ENCODE data around the gene HLA-DOA.

HLA-DOA gene

GRCh38 chr6:33017018-33017417 lies 7.6 kb upstream of the HLA-DOA start:
- peaks cover 35% of the 10 kb centered on the region for H3K27me3 ChIP-seq (replicated peaks; ENCODE audit: insufficient read depth, low read length)
- H3K4me3 ChIP-seq (ENCODE audit: low read length), result no peak overlapping the region
- H3K4me1 ChIP-seq (ENCODE audit: low read length), result 0 out of 2 replicates have a peak, but pooled peaks cover 4% of the 10 kb centered on the region
- no peak overlapping the region for H3K4me2 ChIP-seq (ENCODE audit: low read depth, low read length)
- H3K9me2 ChIP-seq (replicated peaks; ENCODE audit: insufficient read depth, low read length), result no peaks in the 10 kb centered on the region
- no peak for DNase-seq
- H3F3A ChIP-seq (ENCODE audit: insufficient read depth, low read length), result no peaks in the 10 kb centered on the region
- H3K36me3 ChIP-seq (replicated peaks; ENCODE audit: insufficient read depth, low read length), result no peaks in the 10 kb centered on the region
- H3K9me3 ChIP-seq (replicated peaks; ENCODE audit: insufficient read depth, low read length), result no peaks in the 10 kb centered on the region
- no peak overlapping the region for H2AFZ ChIP-seq (ENCODE audit: low read length)
- no peaks in the 10 kb centered on the region for H3K79me2 ChIP-seq (ENCODE audit: low read length)
- no peak overlapping the region for H3K9ac ChIP-seq (ENCODE audit: low read length)
- H4K20me1 ChIP-seq (ENCODE audit: insufficient read depth, low read length), result no peaks in the 10 kb centered on the region
- TF ChIP-seq, protein P1, sequence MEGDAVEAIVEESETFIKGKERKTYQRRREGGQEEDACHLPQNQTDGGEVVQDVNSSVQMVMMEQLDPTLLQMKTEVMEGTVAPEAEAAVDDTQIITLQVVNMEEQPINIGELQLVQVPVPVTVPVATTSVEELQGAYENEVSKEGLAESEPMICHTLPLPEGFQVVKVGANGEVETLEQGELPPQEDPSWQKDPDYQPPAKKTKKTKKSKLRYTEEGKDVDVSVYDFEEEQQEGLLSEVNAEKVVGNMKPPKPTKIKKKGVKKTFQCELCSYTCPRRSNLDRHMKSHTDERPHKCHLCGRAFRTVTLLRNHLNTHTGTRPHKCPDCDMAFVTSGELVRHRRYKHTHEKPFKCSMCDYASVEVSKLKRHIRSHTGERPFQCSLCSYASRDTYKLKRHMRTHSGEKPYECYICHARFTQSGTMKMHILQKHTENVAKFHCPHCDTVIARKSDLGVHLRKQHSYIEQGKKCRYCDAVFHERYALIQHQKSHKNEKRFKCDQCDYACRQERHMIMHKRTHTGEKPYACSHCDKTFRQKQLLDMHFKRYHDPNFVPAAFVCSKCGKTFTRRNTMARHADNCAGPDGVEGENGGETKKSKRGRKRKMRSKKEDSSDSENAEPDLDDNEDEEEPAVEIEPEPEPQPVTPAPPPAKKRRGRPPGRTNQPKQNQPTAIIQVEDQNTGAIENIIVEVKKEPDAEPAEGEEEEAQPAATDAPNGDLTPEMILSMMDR (IDR thresholded peaks at IDR 0.05; ENCODE audit: low read length), result no peak
- H3K27ac ChIP-seq (ENCODE audit: low read length), result no peak overlapping the region

- Histone ChIP-seq H3K9me2 (replicated peaks; ENCODE audit: insufficient read depth, low read length) (no peaks in the 10 kb centered on the region), H3K79me2 (ENCODE audit: low read length) (no peaks in the 10 kb centered on the region), H3K4me3 (ENCODE audit: low read length) (no peak overlapping the region), H3K4me1 (ENCODE audit: low read length) (0 out of 2 replicates have a peak, but pooled peaks cover 4% of the 10 kb centered on the region), H3F3A (ENCODE audit: insufficient read depth, low read length) (no peaks in the 10 kb centered on the region), H3K9me3 (replicated peaks; ENCODE audit: insufficient read depth, low read length) (no peaks in the 10 kb centered on the region), H2AFZ (ENCODE audit: low read length) (no peak overlapping the region), H3K27me3 (replicated peaks; ENCODE audit: insufficient read depth, low read length) (peaks cover 35% of the 10 kb centered on the region), H3K9ac (ENCODE audit: low read length) (no peak overlapping the region), H3K36me3 (replicated peaks; ENCODE audit: insufficient read depth, low read length) (no peaks in the 10 kb centered on the region), H3K27ac (ENCODE audit: low read length) (no peak overlapping the region), H3K4me2 (ENCODE audit: low read depth, low read length) (no peak overlapping the region), H4K20me1 (ENCODE audit: insufficient read depth, low read length) (no peaks in the 10 kb centered on the region)
- no peak for DNase-seq
- no peak for TF ChIP-seq EZH2phosphoT487 (IDR thresholded peaks at IDR 0.05; ENCODE audit: low read length)
- TF ChIP-seq EZH2 (optimal IDR thresholded peaks at IDR 0.05; ENCODE audit: low read depth, low read length), result no peak
- TF ChIP-seq, protein P1 (IDR thresholded peaks at IDR 0.05; ENCODE audit: low read length), result no peak
Measured at GRCh38 chr6:33015798-33016197, 6.4 kb upstream of the HLA-DOA start.

DNA sequence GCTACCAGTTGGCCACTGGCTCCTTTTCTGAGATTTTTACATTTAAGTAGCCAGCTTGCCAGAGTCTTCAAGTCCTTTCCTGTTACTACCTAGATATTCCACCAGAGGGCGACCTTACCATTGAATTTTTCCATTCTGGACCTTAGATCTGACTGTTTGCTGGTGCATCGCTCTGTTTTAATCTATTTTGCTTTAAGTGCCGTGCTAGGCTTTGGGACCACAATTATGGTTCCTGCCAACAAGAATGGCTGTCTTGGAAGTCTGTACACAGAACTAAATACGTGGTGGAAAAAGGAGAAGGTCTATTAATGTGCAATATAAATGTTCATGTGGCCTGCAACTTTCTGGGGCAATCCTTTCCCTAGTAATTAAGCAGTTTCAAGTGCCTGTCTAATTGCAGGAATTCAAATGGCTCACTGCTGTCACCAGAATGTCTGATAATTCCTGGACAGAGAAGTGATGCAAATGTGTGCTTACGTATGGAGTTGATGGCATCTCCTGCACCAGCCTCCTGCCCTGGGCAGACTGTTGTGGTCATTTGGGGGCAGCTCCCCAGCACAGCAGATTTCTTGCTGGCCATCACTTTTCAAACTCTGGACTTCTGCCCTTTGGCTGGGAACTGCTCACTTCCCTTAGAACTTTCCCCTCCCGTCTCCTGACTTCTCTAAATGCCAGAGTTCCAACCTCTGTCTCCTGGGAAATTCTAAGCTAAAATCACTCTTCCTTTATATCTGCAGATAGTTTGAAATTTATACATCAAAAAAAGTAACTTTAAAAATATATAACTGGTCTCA lies 5.6 kb upstream of the HLA-DOA start:
- Histone ChIP-seq H3K27ac (ENCODE audit: low read length) (no peak overlapping the region), H3K4me3 (ENCODE audit: low read length) (no peak overlapping the region), H3K27me3 (replicated peaks; ENCODE audit: insufficient read depth, low read length) (peaks cover 35% of the 10 kb centered on the region), H3K9me3 (replicated peaks; ENCODE audit: insufficient read depth, low read length) (no peaks in the 10 kb centered on the region), H3K4me1 (ENCODE audit: low read length) (0 out of 2 replicates have a peak, but pooled peaks cover 4% of the 10 kb centered on the region), H3K36me3 (replicated peaks; ENCODE audit: insufficient read depth, low read length) (no peaks in the 10 kb centered on the region), H3K4me2 (ENCODE audit: low read depth, low read length) (peak overlapping the region; percentile 10; the same call in 1 of the 2 replicates), H3K79me2 (ENCODE audit: low read length) (no peaks in the 10 kb centered on the region), H3K9ac (ENCODE audit: low read length) (no peak overlapping the region), H3K9me2 (replicated peaks; ENCODE audit: insufficient read depth, low read length) (no peaks in the 10 kb centered on the region), H2AFZ (ENCODE audit: low read length) (no peak overlapping the region), H4K20me1 (ENCODE audit: insufficient read depth, low read length) (no peaks in the 10 kb centered on the region), H3F3A (ENCODE audit: insufficient read depth, low read length) (no peaks in the 10 kb centered on the region)
- TF ChIP-seq EZH2phosphoT487 (IDR thresholded peaks at IDR 0.05; ENCODE audit: low read length) (no peak), EZH2 (optimal IDR thresholded peaks at IDR 0.05; ENCODE audit: low read depth, low read length) (no peak)
- TF ChIP-seq, protein P1 (IDR thresholded peaks at IDR 0.05; ENCODE audit: low read length), result peak; percentile 69
- DNase-seq, result peak; percentile 72
